Activated CD8-positive, alpha-beta T cell treated with anti-CD3 and anti-CD28 coated beads, Interleukin-2, amount 10 ng/mL, durations not matched to agents 7 days and 5 days (primary cell): ENCODE data around the gene MGST2. TPM values are rescaled to one million over a fixed set of nuclear protein-coding genes. Genes with fewer than 3 reads are reported as not detected.

Source experiments
- ATAC-seq: fragments of 150-1000 bp; cut with Tn5 transposase; one replicate; pipeline ENCODE4 v1.10.0; 2021; ENCODE audit warnings: moderate library complexity
- CTCF ChIA-PET: fragments of 350-600 bp; sonication (Branson Sonifier 250); formaldehyde crosslinking; loops from one replicate; lab custom pipeline; 2021; ENCODE audit warnings: antibody characterized with exemption; lab: Charles Lee
- POLR2A ChIA-PET: fragments of 350-600 bp; sonication (Branson Sonifier 250); formaldehyde crosslinking; loops from one replicate; lab custom pipeline; 2021; ENCODE audit warnings: antibody characterized with exemption; lab: Charles Lee
- DNase-seq: peaks from one replicate; pipeline ENCODE4 v3.0.0-alpha.2; 2020
- H3K27ac Mint-ChIP-seq: one replicate; pipeline ENCODE4 v1.8.0; 2021; ENCODE audit warnings: mild to moderate bottlenecking, mixed read lengths
- H3K27me3 Mint-ChIP-seq: one replicate; pipeline ENCODE4 v1.8.0; 2021; ENCODE audit warnings: low read depth, mixed read lengths
- H3K36me3 Mint-ChIP-seq: one replicate; pipeline ENCODE4 v1.8.0; 2021; ENCODE audit warnings: low read depth, mixed read lengths
- H3K4me1 Mint-ChIP-seq: one replicate; pipeline ENCODE4 v1.8.0; 2021; ENCODE audit warnings: low read depth, mixed read lengths
- H3K4me3 Mint-ChIP-seq: one replicate; pipeline ENCODE4 v1.8.0; 2021; ENCODE audit warnings: mild to moderate bottlenecking, mixed read lengths
- H3K9me3 Mint-ChIP-seq: one replicate; pipeline ENCODE4 v1.8.0; 2022; ENCODE audit warnings: mixed read lengths; ENCODE audit not compliant: insufficient read depth
- total RNA-seq, 2 experiments: library from RNA; stranded (reverse); gene quantifications; one replicate each; pipeline ENCODE4 v1.2.3, GENCODE V29; 2021

MGST2 gene
- total RNA-seq, 2 experiments from 2014 or later, result 12.8 to 13.4 TPM

- peak overlapping the region; percentile 66 for H3K4me3 Mint-ChIP-seq
- H3K36me3 Mint-ChIP-seq, result no peaks in the 10 kb centered on the region
- H3K27ac Mint-ChIP-seq, result no peak overlapping the region
- ATAC-seq, result no peak
- DNase-seq, result no peak
- CTCF ChIA-PET, result interaction anchor here (0.7 to 2.4 kb wide), 14 partner anchors 9 to 626 kb away, joined by 3 to 10 read pairs (median 4); no protein-coding TSS in a partner anchor
- no peaks in the 10 kb centered on the region for H3K9me3 Mint-ChIP-seq
- POLR2A ChIA-PET, result no interaction called here
- H3K27me3 Mint-ChIP-seq, result peaks cover 45% of the 10 kb centered on the region
- H3K4me1 Mint-ChIP-seq, result peaks cover 13% of the 10 kb centered on the region
These were observed 68.7 kb downstream of the MGST2 start for GRCh38 chr4:139734201-139734874.

GRCh38 chr4:139734875-139735380 is 69.3 kb downstream of the MGST2 start:
- peaks cover 45% of the 10 kb centered on the region for H3K27me3 Mint-ChIP-seq
- no peaks in the 10 kb centered on the region for H3K36me3 Mint-ChIP-seq
- H3K4me1 Mint-ChIP-seq, result peaks cover 13% of the 10 kb centered on the region
- DNase-seq, result peak; percentile 68
- no peak overlapping the region for H3K27ac Mint-ChIP-seq
- peak; percentile 82 for ATAC-seq
- peak overlapping the region; percentile 66 for H3K4me3 Mint-ChIP-seq
- ChIA-PET CTCF (interaction anchor here (0.7 to 1.6 kb wide), 10 partner anchors 60 to 595 kb away, joined by 3 to 10 read pairs (median 3); no protein-coding TSS in a partner anchor), POLR2A (no interaction called here)
- H3K9me3 Mint-ChIP-seq, result no peaks in the 10 kb centered on the region

- H3K4me3 Mint-ChIP-seq, result peak overlapping the region; percentile 66
- CTCF ChIA-PET, result interaction anchor here (0.9 to 1.6 kb wide), 9 partner anchors 11 to 624 kb away, joined by 3 to 10 read pairs (median 3); no protein-coding TSS in a partner anchor
- peak; percentile 53 for ATAC-seq
These were observed 70.0 kb downstream of the MGST2 start for GRCh38 chr4:139735381-139736273.

GRCh38 chr4:139736274-139736660 is 70.6 kb downstream of the MGST2 start:
- no peak for ATAC-seq
- H3K9me3 Mint-ChIP-seq, result no peaks in the 10 kb centered on the region
- CTCF ChIA-PET, result interaction anchor here (0.9 to 1.5 kb wide), 6 partner anchors 12 to 624 kb away, joined by 3 to 4 read pairs (median 3); no protein-coding TSS in a partner anchor
- H3K27me3 Mint-ChIP-seq, result peaks cover 45% of the 10 kb centered on the region
- H3K27ac Mint-ChIP-seq, result no peak overlapping the region
- peaks cover 13% of the 10 kb centered on the region for H3K4me1 Mint-ChIP-seq
- no peak for DNase-seq
- no peaks in the 10 kb centered on the region for H3K36me3 Mint-ChIP-seq
- H3K4me3 Mint-ChIP-seq, result no peak overlapping the region
- POLR2A ChIA-PET, result no interaction called here

More at GRCh38 chr4:139735381-139736273, 70.0 kb downstream of the MGST2 start:
- peaks cover 45% of the 10 kb centered on the region for H3K27me3 Mint-ChIP-seq
- no peak for DNase-seq
- peaks cover 13% of the 10 kb centered on the region for H3K4me1 Mint-ChIP-seq
- POLR2A ChIA-PET, result no interaction called here
- H3K27ac Mint-ChIP-seq, result no peak overlapping the region
- H3K9me3 Mint-ChIP-seq, result no peaks in the 10 kb centered on the region
- no peaks in the 10 kb centered on the region for H3K36me3 Mint-ChIP-seq

GRCh38 chr4:139736661-139737060 is 71.0 kb downstream of the MGST2 start:
- ATAC-seq, result no peak
- Mint-ChIP-seq H3K27me3 (peaks cover 45% of the 10 kb centered on the region), H3K4me3 (no peak overlapping the region), H3K9me3 (no peaks in the 10 kb centered on the region), H3K36me3 (no peaks in the 10 kb centered on the region), H3K27ac (no peak overlapping the region), H3K4me1 (peaks cover 13% of the 10 kb centered on the region)
- ChIA-PET CTCF (interaction anchor here (0.9 to 1.5 kb wide), 6 partner anchors 12 to 623 kb away, joined by 3 to 4 read pairs (median 3); no protein-coding TSS in a partner anchor), POLR2A (no interaction called here)
- DNase-seq, result no peak

GRCh38 chr4:139738846-139739613 is 73.4 kb downstream of the MGST2 start:
- peaks cover 13% of the 10 kb centered on the region for H3K4me1 Mint-ChIP-seq
- H3K27ac Mint-ChIP-seq, result no peak overlapping the region
- ChIA-PET CTCF (interaction anchor here (1.2 to 1.8 kb wide), 6 partner anchors 82 to 588 kb away, joined by 3 to 7 read pairs (median 4); no protein-coding TSS in a partner anchor), POLR2A (no interaction called here)
- peaks cover 34% of the 10 kb centered on the region for H3K27me3 Mint-ChIP-seq
- no peaks in the 10 kb centered on the region for H3K36me3 Mint-ChIP-seq
- no peaks in the 10 kb centered on the region for H3K9me3 Mint-ChIP-seq
- DNase-seq (no peak), ATAC-seq (no peak)
- H3K4me3 Mint-ChIP-seq, result no peak overlapping the region

- ChIA-PET CTCF (no interaction called here), POLR2A (no interaction called here)
- peaks cover 5% of the 10 kb centered on the region for H3K4me1 Mint-ChIP-seq
- peaks cover 23% of the 10 kb centered on the region for H3K27me3 Mint-ChIP-seq
- no peaks in the 10 kb centered on the region for H3K9me3 Mint-ChIP-seq
- no peak overlapping the region for H3K27ac Mint-ChIP-seq
- no peak for DNase-seq
- no peaks in the 10 kb centered on the region for H3K36me3 Mint-ChIP-seq
- H3K4me3 Mint-ChIP-seq, result no peak overlapping the region
- no peak for ATAC-seq
These were observed 74.5 kb downstream of the MGST2 start for GRCh38 chr4:139740121-139740520.

- peaks cover 20% of the 10 kb centered on the region for H3K27me3 Mint-ChIP-seq
These were observed 75.0 kb downstream of the MGST2 start for GRCh38 chr4:139740531-139741041.

GRCh38 chr4:139743027-139743426 is 77.4 kb downstream of the MGST2 start:
- Mint-ChIP-seq H3K36me3 (no peaks in the 10 kb centered on the region), H3K27me3 (peaks cover under 1% of the 10 kb centered on the region), H3K4me3 (no peak overlapping the region), H3K4me1 (peaks cover 8% of the 10 kb centered on the region), H3K9me3 (no peaks in the 10 kb centered on the region), H3K27ac (no peak overlapping the region)
- ChIA-PET CTCF (interaction anchor here (1.1 to 1.5 kb wide), 2 partner anchors 9 to 91 kb away, joined by 3 to 4 read pairs; no protein-coding TSS in a partner anchor), POLR2A (no interaction called here)
- ATAC-seq (no peak), DNase-seq (no peak)

More at GRCh38 chr4:139740531-139741041, 75.0 kb downstream of the MGST2 start:
- POLR2A ChIA-PET, result no interaction called here
- ATAC-seq, result no peak
- no peak for DNase-seq
- Mint-ChIP-seq H3K4me3 (no peak overlapping the region), H3K36me3 (no peaks in the 10 kb centered on the region), H3K27ac (no peak overlapping the region), H3K4me1 (peaks cover 4% of the 10 kb centered on the region), H3K9me3 (no peaks in the 10 kb centered on the region)
- CTCF ChIA-PET, result no interaction called here

- ATAC-seq (no peak), DNase-seq (no peak)
- Mint-ChIP-seq H3K9me3 (no peaks in the 10 kb centered on the region), H3K4me3 (no peak overlapping the region), H3K36me3 (no peaks in the 10 kb centered on the region), H3K27me3 (no peaks in the 10 kb centered on the region), H3K4me1 (peaks cover 13% of the 10 kb centered on the region), H3K27ac (no peak overlapping the region)
- POLR2A ChIA-PET, result no interaction called here
- CTCF ChIA-PET, result interaction anchor here (1.1 kb wide), 1 partner anchor 93 kb away, joined by 3 read pairs; no protein-coding TSS in a partner anchor
These were observed 78.6 kb downstream of the MGST2 start for GRCh38 chr4:139744232-139744631.
